GM13976 (cell line): ENCODE measurements around the gene ADPRH.

Source experiments
- DNase-seq: peaks from one replicate; pipeline ENCODE4 v3.0.0; 2012; ENCODE audit warnings: low spot score
- CTCF ChIP-seq: IDR thresholded peaks from 2 replicates; pipeline ENCODE4 v1.5.1; 2012; ENCODE audit warnings: borderline replicate concordance, mild to moderate bottlenecking; ENCODE audit not compliant: insufficient read depth; ENCODE audit errors: extremely low read depth, missing control alignments, control extremely low read depth
- in situ Hi-C: fragments of 300-500 bp; cut with MboI; formaldehyde crosslinking; loops from one replicate; pipeline ENCODE4 v1.12.0; 2022; ENCODE audit warnings: low sequenced_read_pairs, mixed read lengths, inconsistent platforms; ENCODE audit not compliant: unreplicated experiment

ADPRH gene

GRCh38 chr3:119570229-119570628 is 9.1 kb upstream of the ADPRH start:
- no peak for DNase-seq
- TF ChIP-seq CTCF, result no peak
- in situ Hi-C loops, result no loop called here

- in situ Hi-C loops, result no loop called here
- no peak for DNase-seq
- TF ChIP-seq CTCF, result no peak
These were observed 8.1 kb upstream of the ADPRH start for GRCh38 chr3:119571230-119571629.

GRCh38 chr3:119571688-119572087 is 7.6 kb upstream of the ADPRH start:
- in situ Hi-C loops, result no loop called here
- no peak for TF ChIP-seq CTCF
- DNase-seq, result no peak

- TF ChIP-seq CTCF, result no peak
- in situ Hi-C loops, result loop anchor here (25.0 kb wide), 1 partner anchor 512 kb away; the partner anchor contains the start of gene GSK3B
- no peak for DNase-seq
These were observed 3.8 kb upstream of the ADPRH start for GRCh38 chr3:119575507-119575906.

- no peak for TF ChIP-seq CTCF
- peak; percentile 68 for DNase-seq
- in situ Hi-C loops, result loop anchor here (25.0 kb wide), 1 partner anchor 507 kb away; the partner anchor contains the start of gene GSK3B
These were observed 922 bp downstream of the ADPRH start for GRCh38 chr3:119580067-119580760.

GRCh38 chr3:119582178-119582577 is 2.9 kb downstream of the ADPRH start:
- in situ Hi-C loops, result loop anchor here (25.0 kb wide), 1 partner anchor 505 kb away; the partner anchor contains the start of gene GSK3B
- TF ChIP-seq CTCF, result no peak
- DNase-seq, result peak; percentile 57

- in situ Hi-C loops, result loop anchor here (25.0 kb wide), 1 partner anchor 502 kb away; the partner anchor contains the start of gene GSK3B
- no peak for TF ChIP-seq CTCF
- DNase-seq, result no peak
These were observed 5.9 kb downstream of the ADPRH start for GRCh38 chr3:119585208-119585607.
